Measurements from ENCODE around the gene DACH1. TPM values are rescaled to one million over a fixed set of nuclear protein-coding genes. Genes with fewer than 3 reads are reported as not detected.
"Not testable (repeated sequence)": the region's sequence is repeated elsewhere in the genome, so short reads cannot be mapped to it uniquely, and the experiment has no call there.

Gene DACH1
- polyA plus RNA-seq (2013, experiment 1 of 2) = 0.27 TPM
- polyA plus RNA-seq (2013, experiment 2 of 2) = 0.31 TPM

- H3K18ac ChIP-seq (ENCODE audit: low read length) = no peak within 1 kb of the TSS
- DNase-seq = peak; percentile 85
- H3K4me3 ChIP-seq (ENCODE audit: low read length) = peak within 1 kb of the TSS; percentile 55
- peak within 1 kb of the TSS; percentile 64 for H3K9ac ChIP-seq (ENCODE audit: low read length)
- no peak within 1 kb of the TSS for H2AK5ac ChIP-seq (ENCODE audit: low read length)
- H3K79me2 ChIP-seq (ENCODE audit: control insufficient read depth, insufficient read depth, low read length) = no peaks in the 10 kb centered on the region
- no peak within 1 kb of the TSS for H4K5ac ChIP-seq (ENCODE audit: low read length)
- H3K4ac ChIP-seq (ENCODE audit: low read depth, low read length) = no peak within 1 kb of the TSS
- H4K8ac ChIP-seq (ENCODE audit: low read depth, low read length) = no peak within 1 kb of the TSS
- no peaks in the 10 kb centered on the region for H3K79me1 ChIP-seq (ENCODE audit: low read length)
- no peaks in the 10 kb centered on the region for H3K36me3 ChIP-seq (ENCODE audit: control insufficient read depth, insufficient read depth, low read length)
- peak within 1 kb of the TSS; percentile 16 for H3K23ac ChIP-seq (ENCODE audit: low read length)
- no peak within 1 kb of the TSS for H2BK5ac ChIP-seq (ENCODE audit: low read length)
- H2BK120ac ChIP-seq (ENCODE audit: low read depth, low read length) = no peak within 1 kb of the TSS
- H3K56ac ChIP-seq (ENCODE audit: low read length) = peak within 1 kb of the TSS; percentile 80
- peaks cover 6% of the 10 kb centered on the region for H3K27me3 ChIP-seq (ENCODE audit: insufficient read depth, low read length, poor library complexity)
- no peak within 1 kb of the TSS for H2BK15ac ChIP-seq (replicated peaks; ENCODE audit: low read depth)
- no peaks in the 10 kb centered on the region for H3K4me1 ChIP-seq (ENCODE audit: control insufficient read depth, low read depth, low read length)
- peak within 1 kb of the TSS; percentile 96 for H3K4me2 ChIP-seq (ENCODE audit: low read length)
- H3K27ac ChIP-seq (ENCODE audit: low read depth, low read length) = no peak within 1 kb of the TSS
- no CpG with 5 or more reads among the region's 30 CpGs for WGBS (ENCODE audit: extremely low coverage, insufficient coverage, low lambda C conversion rate)
Observed at GRCh38 chr13:71867131-71867814, at the start of gene DACH1. TSS of gene DACH1 (minus strand) at chr13:71867204.

GRCh38 chr13:71913717-71914116 lies 46.7 kb upstream of the DACH1 start:
- no peak overlapping the region for H3K4ac ChIP-seq (ENCODE audit: low read depth, low read length)
- H3K18ac ChIP-seq (ENCODE audit: low read length) = no peak overlapping the region
- H3K79me2 ChIP-seq (ENCODE audit: control insufficient read depth, insufficient read depth, low read length) = no peaks in the 10 kb centered on the region
- H2AK5ac ChIP-seq (ENCODE audit: low read length) = no peak overlapping the region
- no peak overlapping the region for H4K8ac ChIP-seq (ENCODE audit: low read depth, low read length)
- no peak overlapping the region for H3K4me3 ChIP-seq (ENCODE audit: low read length)
- no peak overlapping the region for H3K4me2 ChIP-seq (ENCODE audit: low read length)
- no peaks in the 10 kb centered on the region for H3K4me1 ChIP-seq (ENCODE audit: control insufficient read depth, low read depth, low read length)
- H2BK120ac ChIP-seq (ENCODE audit: low read depth, low read length) = no peak overlapping the region
- no peak overlapping the region for H4K5ac ChIP-seq (ENCODE audit: low read length)
- no peak overlapping the region for H3K23ac ChIP-seq (ENCODE audit: low read length)
- no peak overlapping the region for H3K9ac ChIP-seq (ENCODE audit: low read length)
- H3K56ac ChIP-seq (ENCODE audit: low read length) = no peak overlapping the region
- H3K79me1 ChIP-seq (ENCODE audit: low read length) = no peaks in the 10 kb centered on the region
- no peak overlapping the region for H3K27ac ChIP-seq (ENCODE audit: low read depth, low read length)
- H3K27me3 ChIP-seq (ENCODE audit: insufficient read depth, low read length, poor library complexity) = no peaks in the 10 kb centered on the region
- no CpG with 5 or more reads among the region's 3 CpGs for WGBS (ENCODE audit: extremely low coverage, insufficient coverage, low lambda C conversion rate)
- DNase-seq = no peak
- no peak overlapping the region for H2BK5ac ChIP-seq (ENCODE audit: low read length)
- H2BK15ac ChIP-seq (replicated peaks; ENCODE audit: low read depth) = no peak overlapping the region
- H3K36me3 ChIP-seq (ENCODE audit: control insufficient read depth, insufficient read depth, low read length) = no peaks in the 10 kb centered on the region

- H2BK120ac ChIP-seq (ENCODE audit: low read depth, low read length) = no peak overlapping the region
- no peak overlapping the region for H3K27ac ChIP-seq (ENCODE audit: low read depth, low read length)
- no peak for DNase-seq
- H3K79me2 ChIP-seq (ENCODE audit: control insufficient read depth, insufficient read depth, low read length) = no peaks in the 10 kb centered on the region
- no peak overlapping the region for H2BK15ac ChIP-seq (replicated peaks; ENCODE audit: low read depth)
- no peak overlapping the region for H3K4me2 ChIP-seq (ENCODE audit: low read length)
- no peak overlapping the region for H3K18ac ChIP-seq (ENCODE audit: low read length)
- H3K4ac ChIP-seq (ENCODE audit: low read depth, low read length) = no peak overlapping the region
- H3K27me3 ChIP-seq (ENCODE audit: insufficient read depth, low read length, poor library complexity) = no peaks in the 10 kb centered on the region
- H3K56ac ChIP-seq (ENCODE audit: low read length) = no peak overlapping the region
- no peak overlapping the region for H3K9ac ChIP-seq (ENCODE audit: low read length)
- no peak overlapping the region for H2BK5ac ChIP-seq (ENCODE audit: low read length)
- no peaks in the 10 kb centered on the region for H3K36me3 ChIP-seq (ENCODE audit: control insufficient read depth, insufficient read depth, low read length)
- H3K4me3 ChIP-seq (ENCODE audit: low read length) = no peak overlapping the region
- no peaks in the 10 kb centered on the region for H3K4me1 ChIP-seq (ENCODE audit: control insufficient read depth, low read depth, low read length)
- H2AK5ac ChIP-seq (ENCODE audit: low read length) = no peak overlapping the region
- H4K5ac ChIP-seq (ENCODE audit: low read length) = no peak overlapping the region
- no peak overlapping the region for H4K8ac ChIP-seq (ENCODE audit: low read depth, low read length)
- H3K23ac ChIP-seq (ENCODE audit: low read length) = no peak overlapping the region
- H3K79me1 ChIP-seq (ENCODE audit: low read length) = no peaks in the 10 kb centered on the region
Observed at GRCh38 chr13:71912524-71912923, 45.5 kb upstream of the DACH1 start.

GRCh38 chr13:71906448-71906847 lies 39.4 kb upstream of the DACH1 start:
- no peak overlapping the region for H4K8ac ChIP-seq (ENCODE audit: low read depth, low read length)
- H2BK120ac ChIP-seq (ENCODE audit: low read depth, low read length) = no peak overlapping the region
- H3K27ac ChIP-seq (ENCODE audit: low read depth, low read length) = no peak overlapping the region
- no peak overlapping the region for H3K4ac ChIP-seq (ENCODE audit: low read depth, low read length)
- no peak overlapping the region for H2AK5ac ChIP-seq (ENCODE audit: low read length)
- DNase-seq = no peak
- no peak overlapping the region for H3K9ac ChIP-seq (ENCODE audit: low read length)
- no peaks in the 10 kb centered on the region for H3K4me1 ChIP-seq (ENCODE audit: control insufficient read depth, low read depth, low read length)
- H3K4me3 ChIP-seq (ENCODE audit: low read length) = no peak overlapping the region
- no peak overlapping the region for H3K4me2 ChIP-seq (ENCODE audit: low read length)
- no peaks in the 10 kb centered on the region for H3K36me3 ChIP-seq (ENCODE audit: control insufficient read depth, insufficient read depth, low read length)
- no CpG with 5 or more reads among the region's 1 CpG for WGBS (ENCODE audit: extremely low coverage, insufficient coverage, low lambda C conversion rate)
- H2BK5ac ChIP-seq (ENCODE audit: low read length) = no peak overlapping the region
- no peak overlapping the region for H4K5ac ChIP-seq (ENCODE audit: low read length)
- no peaks in the 10 kb centered on the region for H3K79me2 ChIP-seq (ENCODE audit: control insufficient read depth, insufficient read depth, low read length)
- no peaks in the 10 kb centered on the region for H3K27me3 ChIP-seq (ENCODE audit: insufficient read depth, low read length, poor library complexity)
- no peaks in the 10 kb centered on the region for H3K79me1 ChIP-seq (ENCODE audit: low read length)
- H3K18ac ChIP-seq (ENCODE audit: low read length) = no peak overlapping the region
- H3K56ac ChIP-seq (ENCODE audit: low read length) = no peak overlapping the region
- no peak overlapping the region for H3K23ac ChIP-seq (ENCODE audit: low read length)
- no peak overlapping the region for H2BK15ac ChIP-seq (replicated peaks; ENCODE audit: low read depth)

GRCh38 chr13:71902676-71903075 lies 35.7 kb upstream of the DACH1 start:
- peak; percentile 24 for DNase-seq
- Histone ChIP-seq H2BK15ac (replicated peaks; ENCODE audit: low read depth) (no peak overlapping the region), H3K79me2 (ENCODE audit: control insufficient read depth, insufficient read depth, low read length) (no peaks in the 10 kb centered on the region), H3K56ac (ENCODE audit: low read length) (no peak overlapping the region), H2AK5ac (ENCODE audit: low read length) (no peak overlapping the region), H4K5ac (ENCODE audit: low read length) (no peak overlapping the region), H3K4me3 (ENCODE audit: low read length) (no peak overlapping the region), H3K4me1 (ENCODE audit: control insufficient read depth, low read depth, low read length) (no peaks in the 10 kb centered on the region), H3K27ac (ENCODE audit: low read depth, low read length) (no peak overlapping the region), H3K36me3 (ENCODE audit: control insufficient read depth, insufficient read depth, low read length) (no peaks in the 10 kb centered on the region), H3K79me1 (ENCODE audit: low read length) (no peaks in the 10 kb centered on the region), H3K27me3 (ENCODE audit: insufficient read depth, low read length, poor library complexity) (no peaks in the 10 kb centered on the region), H2BK120ac (ENCODE audit: low read depth, low read length) (no peak overlapping the region), H3K18ac (ENCODE audit: low read length) (no peak overlapping the region), H3K4ac (ENCODE audit: low read depth, low read length) (no peak overlapping the region), H3K9ac (ENCODE audit: low read length) (no peak overlapping the region), H3K23ac (ENCODE audit: low read length) (no peak overlapping the region), H4K8ac (ENCODE audit: low read depth, low read length) (no peak overlapping the region), H2BK5ac (ENCODE audit: low read length) (no peak overlapping the region), H3K4me2 (ENCODE audit: low read length) (no peak overlapping the region)
- WGBS (ENCODE audit: extremely low coverage, insufficient coverage, low lambda C conversion rate) = no CpG with 5 or more reads among the region's 1 CpG

GRCh38 chr13:71893506-71893905 lies 26.5 kb upstream of the DACH1 start:
- not testable (repeated sequence) for H3K9ac ChIP-seq (ENCODE audit: low read length); H3K36me3 ChIP-seq (ENCODE audit: control insufficient read depth, insufficient read depth, low read length); H3K4me3 ChIP-seq (ENCODE audit: low read length); H3K23ac ChIP-seq (ENCODE audit: low read length); H4K5ac ChIP-seq (ENCODE audit: low read length); H3K27ac ChIP-seq (ENCODE audit: low read depth, low read length); DNase-seq; H3K27me3 ChIP-seq (ENCODE audit: insufficient read depth, low read length, poor library complexity); H2BK5ac ChIP-seq (ENCODE audit: low read length); H3K4ac ChIP-seq (ENCODE audit: low read depth, low read length); H3K4me1 ChIP-seq (ENCODE audit: control insufficient read depth, low read depth, low read length); H2BK120ac ChIP-seq (ENCODE audit: low read depth, low read length); H3K18ac ChIP-seq (ENCODE audit: low read length); H3K56ac ChIP-seq (ENCODE audit: low read length); H3K79me2 ChIP-seq (ENCODE audit: control insufficient read depth, insufficient read depth, low read length); H4K8ac ChIP-seq (ENCODE audit: low read depth, low read length); H2BK15ac ChIP-seq (replicated peaks; ENCODE audit: low read depth); H3K79me1 ChIP-seq (ENCODE audit: low read length); H3K4me2 ChIP-seq (ENCODE audit: low read length); H2AK5ac ChIP-seq (ENCODE audit: low read length)
- WGBS (ENCODE audit: extremely low coverage, insufficient coverage, low lambda C conversion rate) = no CpG with 5 or more reads among the region's 3 CpGs
